NT2/D1 (cell line): ENCODE measurements around the gene ARHGEF9.

ENCODE experiments used
- DNase-seq: peaks from one replicate; pipeline ENCODE4 v3.0.0-alpha.2; 2011; ENCODE audit warnings: low read depth, low spot score
- H3K27me3 ChIP-seq: 2 replicates; pipeline ENCODE4 v1.6.0; 2011; ENCODE audit warnings: mild to moderate bottlenecking; ENCODE audit not compliant: insufficient read length, insufficient read depth
- H3K36me3 ChIP-seq: 2 replicates; pipeline ENCODE4 v1.6.1; 2011; ENCODE audit warnings: mild to moderate bottlenecking, low read length, mixed read lengths; ENCODE audit not compliant: insufficient read depth, insufficient read length
- H3K4me1 ChIP-seq: 2 replicates; pipeline ENCODE4 v1.5.1; 2011; ENCODE audit not compliant: insufficient read depth, insufficient read length
- H3K4me3 ChIP-seq: 2 replicates; pipeline ENCODE4 v1.5.1; 2011; ENCODE audit warnings: low read depth; ENCODE audit not compliant: insufficient read length
- H3K9ac ChIP-seq: 2 replicates; pipeline ENCODE4 v1.6.0; 2011; ENCODE audit warnings: low read depth; ENCODE audit not compliant: insufficient read length
- H3K9me3 ChIP-seq: 2 replicates; pipeline ENCODE4 v1.5.1; 2011; ENCODE audit warnings: mild to moderate bottlenecking, low read length; ENCODE audit not compliant: insufficient read depth
- SUZ12 ChIP-seq: IDR thresholded peaks from 2 replicates; pipeline ENCODE4 v1.6.1; 2011; ENCODE audit not compliant: insufficient read length, insufficient read depth; ENCODE audit errors: extremely low read depth
- YY1 ChIP-seq: IDR thresholded peaks from 2 replicates; pipeline ENCODE4 v1.6.1; 2011; ENCODE audit not compliant: insufficient read length, insufficient read depth
- ZNF274 ChIP-seq: IDR thresholded peaks from 2 replicates; pipeline ENCODE4 v1.6.1; 2011; ENCODE audit warnings: mild to moderate bottlenecking, low read depth, low read length

Gene ARHGEF9

GRCh38 chrX:63746278-63746677 is 38.7 kb downstream of the ARHGEF9 start:
- Histone ChIP-seq H3K4me1 (no peaks in the 10 kb centered on the region), H3K9me3 (no peaks in the 10 kb centered on the region), H3K9ac (no peak overlapping the region), H3K4me3 (no peak overlapping the region), H3K36me3 (peaks cover 9% of the 10 kb centered on the region), H3K27me3 (no peaks in the 10 kb centered on the region)
- TF ChIP-seq ZNF274, result no peak
- TF ChIP-seq YY1, result no peak
- TF ChIP-seq SUZ12, result no peak
- DNase-seq, result no peak

GRCh38 chrX:63744850-63745394 is 40.1 kb downstream of the ARHGEF9 start:
- no peaks in the 10 kb centered on the region for H3K9me3 ChIP-seq
- H3K27me3 ChIP-seq, result no peaks in the 10 kb centered on the region
- H3K4me3 ChIP-seq, result no peak overlapping the region
- TF ChIP-seq SUZ12 (no peak), YY1 (no peak), ZNF274 (no peak)
- DNase-seq, result no peak
- H3K36me3 ChIP-seq, result peaks cover 9% of the 10 kb centered on the region
- H3K4me1 ChIP-seq, result no peaks in the 10 kb centered on the region
- no peak overlapping the region for H3K9ac ChIP-seq

GRCh38 chrX:63743596-63743995 is 41.4 kb downstream of the ARHGEF9 start:
- H3K36me3 ChIP-seq, result peaks cover 9% of the 10 kb centered on the region
- H3K9ac ChIP-seq, result no peak overlapping the region
- H3K4me3 ChIP-seq, result no peak overlapping the region
- H3K4me1 ChIP-seq, result no peaks in the 10 kb centered on the region
- no peaks in the 10 kb centered on the region for H3K9me3 ChIP-seq
- DNase-seq, result no peak
- no peaks in the 10 kb centered on the region for H3K27me3 ChIP-seq
- TF ChIP-seq SUZ12 (no peak), ZNF274 (no peak), YY1 (no peak)

- DNase-seq, result no peak
- H3K4me3 ChIP-seq, result no peak overlapping the region
Observed at GRCh38 chrX:63740382-63740781, 44.6 kb downstream of the ARHGEF9 start.

GRCh38 chrX:63739885-63740284 is 45.1 kb downstream of the ARHGEF9 start:
- Histone ChIP-seq H3K4me1 (no peaks in the 10 kb centered on the region), H3K9ac (no peak overlapping the region), H3K27me3 (no peaks in the 10 kb centered on the region), H3K36me3 (peaks cover 7% of the 10 kb centered on the region), H3K4me3 (no peak overlapping the region), H3K9me3 (no peaks in the 10 kb centered on the region)
- DNase-seq, result no peak
- TF ChIP-seq ZNF274, result no peak
- no peak for TF ChIP-seq YY1
- TF ChIP-seq SUZ12, result no peak

More at GRCh38 chrX:63740382-63740781, 44.6 kb downstream of the ARHGEF9 start:
- TF ChIP-seq YY1, result no peak
- TF ChIP-seq ZNF274, result no peak
- TF ChIP-seq SUZ12, result no peak
- H3K27me3 ChIP-seq, result no peaks in the 10 kb centered on the region
- H3K9ac ChIP-seq, result no peak overlapping the region
- H3K9me3 ChIP-seq, result no peaks in the 10 kb centered on the region
- H3K36me3 ChIP-seq, result peaks cover 9% of the 10 kb centered on the region
- no peaks in the 10 kb centered on the region for H3K4me1 ChIP-seq

- Histone ChIP-seq H3K9ac (no peak overlapping the region), H3K4me3 (no peak overlapping the region), H3K4me1 (no peaks in the 10 kb centered on the region), H3K27me3 (no peaks in the 10 kb centered on the region), H3K36me3 (peaks cover 5% of the 10 kb centered on the region), H3K9me3 (no peaks in the 10 kb centered on the region)
- no peak for DNase-seq
- TF ChIP-seq SUZ12, result no peak
- no peak for TF ChIP-seq YY1
- no peak for TF ChIP-seq ZNF274
Observed at GRCh38 chrX:63738696-63739095, 46.3 kb downstream of the ARHGEF9 start.

GRCh38 chrX:63737131-63737921 is 47.7 kb downstream of the ARHGEF9 start:
- H3K4me3 ChIP-seq, result no peak overlapping the region
- peaks cover 5% of the 10 kb centered on the region for H3K36me3 ChIP-seq
- no peaks in the 10 kb centered on the region for H3K27me3 ChIP-seq
- no peak overlapping the region for H3K9ac ChIP-seq
- DNase-seq, result no peak
- no peaks in the 10 kb centered on the region for H3K4me1 ChIP-seq
- H3K9me3 ChIP-seq, result no peaks in the 10 kb centered on the region
- TF ChIP-seq YY1, result no peak
- no peak for TF ChIP-seq SUZ12
- no peak for TF ChIP-seq ZNF274
